Fibroblast of skin of right quadriceps (primary cell): ENCODE results near the gene MAD2L2.
A peak's percentile ranks its signal among the peaks of the same experiment; 100 is the strongest.

ENCODE experiments used
- DNase-seq: peaks from one replicate; pipeline ENCODE4 v3.0.0-alpha.2; 2013

Gene MAD2L2

GRCh38 chr1:11681071-11681771 lies at the start of gene MAD2L2:
Gene MAD2L2 (minus strand): TSS chr1:11681148. CDS start chr1:11680601, 547 bp downstream.
- DNase-seq, result peak; percentile 80

GRCh38 chr1:11730429-11730891 lies 49.5 kb upstream of the MAD2L2 start:
- DNase-seq, result peak; percentile 37

- DNase-seq, result no peak
These were observed 48.8 kb upstream of the MAD2L2 start for GRCh38 chr1:11729498-11730428.

- DNase-seq, result no peak
These were observed 48.2 kb upstream of the MAD2L2 start for GRCh38 chr1:11729155-11729497.

GRCh38 chr1:11728126-11728806 lies 47.3 kb upstream of the MAD2L2 start:
- DNase-seq, result no peak

GRCh38 chr1:11727119-11727518 lies 46.2 kb upstream of the MAD2L2 start:
- DNase-seq, result no peak

GRCh38 chr1:11725616-11726015 lies 44.7 kb upstream of the MAD2L2 start:
- DNase-seq, result no peak

- DNase-seq, result no peak
These were observed 41.6 kb upstream of the MAD2L2 start for GRCh38 chr1:11722538-11722937.

- DNase-seq, result no peak
These were observed 40.4 kb upstream of the MAD2L2 start for GRCh38 chr1:11721311-11721710.

- DNase-seq, result no peak
These were observed 39.6 kb upstream of the MAD2L2 start for GRCh38 chr1:11720525-11720924.

GRCh38 chr1:11720033-11720376 lies 39.1 kb upstream of the MAD2L2 start:
- no peak for DNase-seq

- DNase-seq, result peak; percentile 43
These were observed 38.5 kb upstream of the MAD2L2 start for GRCh38 chr1:11719313-11720032.

- DNase-seq, result no peak
These were observed 34.1 kb upstream of the MAD2L2 start for GRCh38 chr1:11714831-11715575.

- DNase-seq, result no peak
These were observed 32.1 kb upstream of the MAD2L2 start for GRCh38 chr1:11713095-11713494.

- DNase-seq, result no peak
These were observed 31.3 kb upstream of the MAD2L2 start for GRCh38 chr1:11712285-11712684.

GRCh38 chr1:11711490-11711889 lies 30.5 kb upstream of the MAD2L2 start:
- no peak for DNase-seq

- no peak for DNase-seq
These were observed 27.8 kb upstream of the MAD2L2 start for GRCh38 chr1:11708554-11709350.

- no peak for DNase-seq
These were observed 26.8 kb upstream of the MAD2L2 start for GRCh38 chr1:11707621-11708276.

- no peak for DNase-seq
These were observed 25.3 kb upstream of the MAD2L2 start for GRCh38 chr1:11706292-11706691.

- DNase-seq, result no peak
These were observed 24.6 kb upstream of the MAD2L2 start for GRCh38 chr1:11705596-11705995.
